ENCODE results near the gene ARHGAP22.

DNA sequence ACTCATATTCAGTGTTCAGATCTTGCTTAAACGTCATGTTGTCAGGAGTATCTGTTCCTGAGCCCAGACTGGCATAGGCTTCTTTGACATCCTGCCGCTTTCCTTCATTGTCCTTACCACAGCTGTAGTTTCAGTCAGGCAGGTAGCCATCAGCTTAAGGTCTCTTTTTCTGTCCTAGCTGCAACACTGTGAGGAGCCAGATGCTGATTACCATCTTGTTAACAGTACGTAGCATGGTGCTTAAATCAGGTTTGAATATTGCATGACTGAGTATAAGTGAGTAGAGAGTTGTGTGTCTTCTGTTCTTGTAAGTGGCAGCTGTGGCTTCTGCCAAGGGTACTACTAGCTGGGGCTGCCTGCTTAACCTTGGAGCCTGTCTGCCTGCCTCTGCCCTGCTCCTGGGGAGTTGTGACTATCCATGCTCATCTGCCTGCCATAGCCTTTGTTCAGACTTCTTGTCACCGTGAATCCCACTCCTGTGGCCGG lies 205.8 kb downstream of the ARHGAP22 start:
- TF ChIP-seq, protein P1, sequence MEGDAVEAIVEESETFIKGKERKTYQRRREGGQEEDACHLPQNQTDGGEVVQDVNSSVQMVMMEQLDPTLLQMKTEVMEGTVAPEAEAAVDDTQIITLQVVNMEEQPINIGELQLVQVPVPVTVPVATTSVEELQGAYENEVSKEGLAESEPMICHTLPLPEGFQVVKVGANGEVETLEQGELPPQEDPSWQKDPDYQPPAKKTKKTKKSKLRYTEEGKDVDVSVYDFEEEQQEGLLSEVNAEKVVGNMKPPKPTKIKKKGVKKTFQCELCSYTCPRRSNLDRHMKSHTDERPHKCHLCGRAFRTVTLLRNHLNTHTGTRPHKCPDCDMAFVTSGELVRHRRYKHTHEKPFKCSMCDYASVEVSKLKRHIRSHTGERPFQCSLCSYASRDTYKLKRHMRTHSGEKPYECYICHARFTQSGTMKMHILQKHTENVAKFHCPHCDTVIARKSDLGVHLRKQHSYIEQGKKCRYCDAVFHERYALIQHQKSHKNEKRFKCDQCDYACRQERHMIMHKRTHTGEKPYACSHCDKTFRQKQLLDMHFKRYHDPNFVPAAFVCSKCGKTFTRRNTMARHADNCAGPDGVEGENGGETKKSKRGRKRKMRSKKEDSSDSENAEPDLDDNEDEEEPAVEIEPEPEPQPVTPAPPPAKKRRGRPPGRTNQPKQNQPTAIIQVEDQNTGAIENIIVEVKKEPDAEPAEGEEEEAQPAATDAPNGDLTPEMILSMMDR (IDR thresholded peaks at IDR 0.05): no peak
- TF ChIP-seq POLR2A (IDR thresholded peaks at IDR 0.05): no peak

Measured in vagina (tissue), 2 donors.